ENCODE data around the gene MCF2L.

DNA sequence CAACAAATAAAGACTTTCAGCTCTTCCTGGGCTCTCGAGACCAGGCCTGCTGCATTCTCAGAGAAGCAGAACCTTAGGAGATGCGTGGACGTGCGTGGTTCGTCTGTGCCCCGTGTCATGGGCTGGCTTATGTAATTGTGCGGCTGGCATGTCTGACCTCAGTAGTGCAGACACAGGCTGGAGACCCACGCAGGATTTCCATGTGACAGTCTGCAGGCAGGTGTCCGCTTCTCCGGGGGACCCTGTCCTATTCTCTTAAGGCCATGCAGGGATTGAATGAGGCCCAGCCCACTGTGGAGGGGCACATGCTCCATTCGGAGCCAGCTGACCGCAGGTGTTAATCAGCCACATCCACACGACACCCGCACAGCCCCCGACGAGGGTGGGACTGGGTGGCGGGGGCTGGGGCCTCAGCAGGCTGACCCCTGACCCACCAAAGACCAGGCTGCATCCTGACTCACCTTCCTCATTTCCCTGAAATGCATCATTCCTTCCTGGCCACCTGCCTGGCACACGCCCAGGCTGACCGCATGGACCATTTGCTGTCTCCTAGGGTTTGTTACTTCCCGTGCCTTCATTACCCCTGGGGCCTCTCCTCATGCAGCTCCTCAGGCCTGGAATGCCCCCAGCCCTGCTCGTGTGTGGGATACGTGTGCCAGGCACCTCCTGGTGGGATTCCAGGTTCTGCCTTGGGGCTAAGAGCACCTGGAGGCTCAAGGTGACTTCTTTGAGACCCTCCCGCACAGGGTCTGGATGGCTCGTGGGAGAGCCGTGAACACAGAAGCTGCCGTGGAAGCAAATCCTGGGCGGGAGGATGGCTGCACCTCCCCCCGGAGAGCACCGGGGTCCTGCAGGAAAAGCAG, 10.7 kb upstream of the MCF2L start:
- TF ChIP-seq, protein P1, sequence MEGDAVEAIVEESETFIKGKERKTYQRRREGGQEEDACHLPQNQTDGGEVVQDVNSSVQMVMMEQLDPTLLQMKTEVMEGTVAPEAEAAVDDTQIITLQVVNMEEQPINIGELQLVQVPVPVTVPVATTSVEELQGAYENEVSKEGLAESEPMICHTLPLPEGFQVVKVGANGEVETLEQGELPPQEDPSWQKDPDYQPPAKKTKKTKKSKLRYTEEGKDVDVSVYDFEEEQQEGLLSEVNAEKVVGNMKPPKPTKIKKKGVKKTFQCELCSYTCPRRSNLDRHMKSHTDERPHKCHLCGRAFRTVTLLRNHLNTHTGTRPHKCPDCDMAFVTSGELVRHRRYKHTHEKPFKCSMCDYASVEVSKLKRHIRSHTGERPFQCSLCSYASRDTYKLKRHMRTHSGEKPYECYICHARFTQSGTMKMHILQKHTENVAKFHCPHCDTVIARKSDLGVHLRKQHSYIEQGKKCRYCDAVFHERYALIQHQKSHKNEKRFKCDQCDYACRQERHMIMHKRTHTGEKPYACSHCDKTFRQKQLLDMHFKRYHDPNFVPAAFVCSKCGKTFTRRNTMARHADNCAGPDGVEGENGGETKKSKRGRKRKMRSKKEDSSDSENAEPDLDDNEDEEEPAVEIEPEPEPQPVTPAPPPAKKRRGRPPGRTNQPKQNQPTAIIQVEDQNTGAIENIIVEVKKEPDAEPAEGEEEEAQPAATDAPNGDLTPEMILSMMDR (IDR thresholded peaks at IDR 0.05; ENCODE audit: insufficient read depth, low read length, poor library complexity, severe bottlenecking) = no peak
- TF ChIP-seq EZH2phosphoT487 (conservative IDR thresholded peaks at IDR 0.05; ENCODE audit: low read length) = no peak
